Uterus (tissue), 2 donors: ENCODE data around the gene GLB1L3.

Experiments
- POLR2A ChIP-seq, 2 donors: fragments of 450-650 bp; IDR thresholded peaks; one replicate each; pipeline ENCODE4 v1.6.1; 2016; ENCODE audit warnings: antibody characterized with exemption in 2 of 2, mild to moderate bottlenecking in 1 of 2, moderate library complexity in 1 of 2
- TF ChIP-seq, protein P1 (sequence below), 4 experiments: fragments of 200-600 bp in 2 of 4; fragments of 450-650 bp in 2 of 4; sonication (generic) in 2 of 4; IDR thresholded peaks; one replicate each; pipeline ENCODE4 v1.5.1; 2016 to 2019; ENCODE audit warnings: antibody characterized with exemption in 4 of 4, mild to moderate bottlenecking in 2 of 4, moderate library complexity in 1 of 4

DNA sequence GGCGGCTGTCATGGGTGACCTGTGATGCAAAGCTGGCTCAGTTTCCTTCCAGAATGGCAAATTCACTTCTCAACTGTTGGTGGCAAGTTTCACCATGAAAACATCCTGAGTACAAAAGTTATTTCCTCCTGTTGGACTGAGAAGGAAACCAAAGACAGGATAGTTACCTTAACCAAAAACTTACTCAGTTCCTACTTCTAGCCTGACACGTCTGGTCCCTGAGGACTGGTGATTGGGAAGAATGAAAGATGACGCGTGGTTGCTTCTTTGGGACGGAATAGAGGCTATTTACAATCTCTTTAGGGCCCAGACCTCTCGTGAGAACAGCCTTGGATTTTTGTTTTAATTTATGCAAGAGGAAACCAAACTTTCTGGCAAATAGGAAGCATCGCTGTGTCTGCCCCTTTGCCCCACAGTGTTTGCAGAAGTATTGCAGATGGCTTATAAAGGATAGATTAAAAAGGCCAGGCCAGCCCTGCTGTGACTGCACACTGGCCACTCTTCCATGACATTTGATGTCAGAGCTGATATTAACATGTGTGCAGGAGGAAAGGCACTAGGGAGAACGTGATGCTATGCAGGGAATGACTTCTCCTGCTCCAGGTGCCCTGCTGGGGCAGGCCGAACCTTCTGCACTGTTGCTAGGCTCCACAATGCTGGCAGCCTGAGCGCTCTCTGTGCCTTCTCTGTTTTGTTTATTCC lies 44.1 kb upstream of the GLB1L3 start:
- TF ChIP-seq, protein P1, sequence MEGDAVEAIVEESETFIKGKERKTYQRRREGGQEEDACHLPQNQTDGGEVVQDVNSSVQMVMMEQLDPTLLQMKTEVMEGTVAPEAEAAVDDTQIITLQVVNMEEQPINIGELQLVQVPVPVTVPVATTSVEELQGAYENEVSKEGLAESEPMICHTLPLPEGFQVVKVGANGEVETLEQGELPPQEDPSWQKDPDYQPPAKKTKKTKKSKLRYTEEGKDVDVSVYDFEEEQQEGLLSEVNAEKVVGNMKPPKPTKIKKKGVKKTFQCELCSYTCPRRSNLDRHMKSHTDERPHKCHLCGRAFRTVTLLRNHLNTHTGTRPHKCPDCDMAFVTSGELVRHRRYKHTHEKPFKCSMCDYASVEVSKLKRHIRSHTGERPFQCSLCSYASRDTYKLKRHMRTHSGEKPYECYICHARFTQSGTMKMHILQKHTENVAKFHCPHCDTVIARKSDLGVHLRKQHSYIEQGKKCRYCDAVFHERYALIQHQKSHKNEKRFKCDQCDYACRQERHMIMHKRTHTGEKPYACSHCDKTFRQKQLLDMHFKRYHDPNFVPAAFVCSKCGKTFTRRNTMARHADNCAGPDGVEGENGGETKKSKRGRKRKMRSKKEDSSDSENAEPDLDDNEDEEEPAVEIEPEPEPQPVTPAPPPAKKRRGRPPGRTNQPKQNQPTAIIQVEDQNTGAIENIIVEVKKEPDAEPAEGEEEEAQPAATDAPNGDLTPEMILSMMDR (IDR thresholded peaks at IDR 0.05): no peak
- TF ChIP-seq POLR2A (IDR thresholded peaks at IDR 0.05): no peak
